AG10803 (cell line): ENCODE results near the gene TIGD1.
A peak's percentile ranks its signal among the peaks of the same experiment; 100 is the strongest.

ENCODE experiments used
- DNase-seq: peaks from one replicate; pipeline ENCODE4 v3.0.0; 2010; ENCODE audit warnings: low read depth
- H3K4me3 ChIP-seq: 2 replicates; pipeline ENCODE4 v1.5.1; 2011; ENCODE audit warnings: mild to moderate bottlenecking, low read length, control low read depth
- CTCF ChIP-seq: conservative IDR thresholded peaks from 2 replicates; pipeline ENCODE4 v1.5.1; 2011; ENCODE audit warnings: mild to moderate bottlenecking, low read length, control low read depth, inconsistent platforms

Gene TIGD1

GRCh38 chr2:232532419-232532818, 17.9 kb downstream of the TIGD1 start:
- no peak for DNase-seq
- no peak overlapping the region for H3K4me3 ChIP-seq
- TF ChIP-seq CTCF = no peak

GRCh38 chr2:232530626-232531260, 19.6 kb downstream of the TIGD1 start:
- no peak for DNase-seq
- H3K4me3 ChIP-seq = no peak overlapping the region

GRCh38 chr2:232529806-232530547, 20.4 kb downstream of the TIGD1 start:
- DNase-seq = no peak
- H3K4me3 ChIP-seq = no peak overlapping the region
- TF ChIP-seq CTCF = no peak

More at GRCh38 chr2:232530626-232531260, 19.6 kb downstream of the TIGD1 start:
- TF ChIP-seq CTCF = no peak

- DNase-seq = peak; percentile 17
- TF ChIP-seq CTCF = no peak
- H3K4me3 ChIP-seq = no peak overlapping the region
Observed at GRCh38 chr2:232528746-232529460, 21.5 kb downstream of the TIGD1 start.

- no peak overlapping the region for H3K4me3 ChIP-seq
- no peak for TF ChIP-seq CTCF
- DNase-seq = no peak
Observed at GRCh38 chr2:232527905-232528470, 22.4 kb downstream of the TIGD1 start.

GRCh38 chr2:232526372-232526941, 23.9 kb downstream of the TIGD1 start:
- H3K4me3 ChIP-seq = no peak overlapping the region
- TF ChIP-seq CTCF = no peak
- no peak for DNase-seq
